A549 (cell line): ENCODE results near the gene ADCY7. TPM values are rescaled to one million over a fixed set of nuclear protein-coding genes. Genes with fewer than 3 reads are reported as not detected.
A peak's percentile ranks its signal among the peaks of the same experiment; 100 is the strongest.

ENCODE experiments used
- ATAC-seq, 2 experiments: fragments of 200-7000 bp in 1 of 2; fragments of >200 bp in 1 of 2; cut with Nextera tagmentation in 1 of 2; cut with Tn5 transposase in 1 of 2; 3 replicates each; pipeline versions ENCODE4 v1.8.0 to v1.9.1; 2018 to 2020; ENCODE audit warnings: mild to moderate bottlenecking in 1 of 2, moderate library complexity in 1 of 2
- CTCF ChIA-PET: fragments of 300-600 bp; sonication (Branson Sonifier 250); formaldehyde crosslinking; extraction: SDS; loops from one replicate; lab custom pipeline; 2021; ENCODE audit warnings: antibody characterized with exemption, inconsistent platforms; lab: Yijun Ruan, JAX
- POLR2A ChIA-PET: fragments of 350-600 bp; formaldehyde crosslinking; extraction: SDS; loops from one replicate; lab custom pipeline; 2021; ENCODE audit warnings: antibody characterized with exemption, inconsistent platforms; lab: Yijun Ruan, JAX
- DNase-seq, 2 experiments: peaks; one replicate each; pipeline versions ENCODE4 v3.0.0 to v3.0.0-alpha.2; 2011 to 2016; ENCODE audit warnings: low read depth in 1 of 2, low spot score in 1 of 2
- FAIRE-seq: peaks from 2 replicates; lab custom pipeline; 2011; peaks lifted over from hg19 to GRCh38; lab: Jason Lieb, UNC
- H3K27ac ChIP-seq, 2 experiments: fragments of >200 bp; sonication (Bioruptor Twin); formaldehyde crosslinking; 3 replicates each; pipeline ENCODE4 v1.5.1; 2016 to 2017
- H3K4me1 ChIP-seq: fragments of >200 bp; sonication (Bioruptor Twin); formaldehyde crosslinking; 3 replicates; pipeline ENCODE4 v1.6.1; 2016
- H3K4me2 ChIP-seq: fragments of >200 bp; sonication (Bioruptor Twin); formaldehyde crosslinking; 3 replicates; pipeline ENCODE4 v1.6.1; 2016
- H3K4me3 ChIP-seq: fragments of >200 bp; sonication (Bioruptor Twin); formaldehyde crosslinking; 3 replicates; pipeline ENCODE4 v1.5.1; 2016
- H3K9me3 ChIP-seq: fragments of >200 bp; sonication (Bioruptor Twin); formaldehyde crosslinking; 3 replicates; pipeline ENCODE4 v1.6.1; 2016
- CHD4 ChIP-seq: fragments of 200-600 bp; sonication (generic); IDR thresholded peaks from 2 replicates; pipeline ENCODE4 v1.6.1; 2016; ENCODE audit warnings: antibody characterized with exemption, mild to moderate bottlenecking, borderline replicate concordance
- EHMT2 ChIP-seq: fragments of 200-600 bp; sonication (generic); IDR thresholded peaks from 2 replicates; pipeline ENCODE4 v1.6.1; 2016; ENCODE audit warnings: antibody characterized with exemption, low read depth, mild to moderate bottlenecking, moderate library complexity
- FOSB ChIP-seq: fragments of 250-450 bp; sonication (Bioruptor Pico); IDR thresholded peaks from 2 replicates; pipeline ENCODE4 v1.5.0; 2020; ENCODE audit warnings: mild to moderate bottlenecking, moderate library complexity
- GATA3 ChIP-seq: IDR thresholded peaks from 2 replicates; pipeline ENCODE4 v1.6.1; 2012; ENCODE audit warnings: borderline replicate concordance
- HEYL ChIP-seq: fragments of 250-450 bp; sonication (Bioruptor Pico); IDR thresholded peaks from 2 replicates; pipeline ENCODE4 v1.8.0; 2021; ENCODE audit warnings: mild to moderate bottlenecking, moderate library complexity
- JUNB ChIP-seq: fragments of >200 bp; sonication (Bioruptor Twin); formaldehyde crosslinking; IDR thresholded peaks from 2 replicates; pipeline ENCODE4 v1.6.1; 2016
- KDM1A ChIP-seq: fragments of 200-600 bp; sonication (generic); IDR thresholded peaks from 2 replicates; pipeline ENCODE4 v1.6.1; 2016; ENCODE audit warnings: low read depth, mild to moderate bottlenecking
- MAFK ChIP-seq: fragments of 450-650 bp; IDR thresholded peaks from 2 replicates; pipeline ENCODE4 v1.6.1; 2014; ENCODE audit not compliant: partially characterized antibody
- MAX ChIP-seq: IDR thresholded peaks from 2 replicates; pipeline ENCODE4 v1.6.1; 2012
- NFE2L2 ChIP-seq: fragments of 150-350 bp; conservative IDR thresholded peaks from 2 replicates; pipeline ENCODE4 v1.6.1; 2014; ENCODE audit warnings: low read length
- NPAS2 ChIP-seq: fragments of 250-450 bp; sonication (Bioruptor Pico); IDR thresholded peaks from 2 replicates; pipeline ENCODE4 v1.8.0; 2022; ENCODE audit warnings: mild to moderate bottlenecking, moderate library complexity, borderline replicate concordance
- PHF8 ChIP-seq: fragments of 200-600 bp; sonication (generic); IDR thresholded peaks from 2 replicates; pipeline ENCODE4 v1.6.1; 2016; ENCODE audit warnings: low read depth, mild to moderate bottlenecking, antibody characterized with exemption, moderate library complexity, borderline replicate concordance
- POLR2AphosphoS2 ChIP-seq: conservative IDR thresholded peaks from 2 replicates; pipeline ENCODE4 v1.6.1; 2012; ENCODE audit warnings: low read length, improper control_type of control experiment, inconsistent platforms
- RARB ChIP-seq: fragments of 250-450 bp; sonication (Bioruptor Pico); IDR thresholded peaks from 2 replicates; pipeline ENCODE4 v1.8.0; 2021; ENCODE audit warnings: mild to moderate bottlenecking, moderate library complexity
- RFX5 ChIP-seq: fragments of 450-650 bp; IDR thresholded peaks from 2 replicates; pipeline ENCODE4 v1.7.1; 2014; ENCODE audit warnings: antibody characterized with exemption, mild to moderate bottlenecking, moderate library complexity
- RNF2 ChIP-seq: fragments of 200-600 bp; sonication (generic); IDR thresholded peaks from 2 replicates; pipeline ENCODE4 v1.6.1; 2016; ENCODE audit warnings: low read depth, mild to moderate bottlenecking, antibody characterized with exemption, moderate library complexity, borderline replicate concordance
- SREBF2 ChIP-seq: fragments of 450-650 bp; IDR thresholded peaks from 2 replicates; pipeline ENCODE4 v1.6.1; 2014; ENCODE audit warnings: mild to moderate bottlenecking, moderate library complexity
- ZNF302 ChIP-seq: fragments of 250-450 bp; sonication (Bioruptor Pico); IDR thresholded peaks from 2 replicates; pipeline ENCODE4 v1.9.0; 2021; ENCODE audit warnings: inconsistent platforms, mild to moderate bottlenecking, moderate library complexity
- WGBS: methylation state at CpG from one replicate; pipeline ENCODE4 v1.1.6; 2017; ENCODE audit errors: missing lambda C conversion rate; 5-methylcytosine and 5-hydroxymethylcytosine counted together
- polyA plus RNA-seq, 4 experiments: library from polyadenylated mRNA; depleted of rRNA in 3 of 4; stranded (reverse); fragments of >200 nt; fragmentation: RNase III in 1 of 4; extraction: RNeasy Plus Mini Kit Qiagen cat#74134 plus additional on column Dnase treatment in 1 of 4; gene quantifications; 2 replicates in 3 of 4; 3 replicates in 1 of 4; pipeline ENCODE4 v1.2.3, GENCODE V29; 2011 to 2017
- TF ChIP-seq, protein P1 (sequence below): IDR thresholded peaks from 2 replicates; pipeline ENCODE4 v1.6.1; 2012; ENCODE audit warnings: low read depth, borderline replicate concordance
- TF ChIP-seq, protein P2 (sequence below): fragments of >200 bp; sonication (Bioruptor Twin); formaldehyde crosslinking; IDR thresholded peaks from 3 replicates; pipeline ENCODE4 v1.5.1; 2016

Gene ADCY7
- polyA plus RNA-seq, 2 of the 4 experiments (the other 2 are of a cell fraction): 10.5 to 18.7 TPM

- ATAC-seq: no peak
- Histone ChIP-seq H3K4me3 (no peak overlapping the region), H3K9me3 (no peaks in the 10 kb centered on the region), H3K27ac (no peak overlapping the region), H3K4me2 (no peak overlapping the region), H3K4me1 (no peaks in the 10 kb centered on the region)
- no peak for FAIRE-seq
- ChIA-PET CTCF (interaction anchor here (0.9 to 1.3 kb wide), 5 partner anchors 12 to 868 kb away, joined by 3 read pairs; partner anchors contain the start of gene CNEP1R1), POLR2A (no interaction called here)
- TF ChIP-seq HEYL (CRISPR knock-in tag) (no peak), POLR2AphosphoS2 (no peak), KDM1A (no peak), RNF2 (no peak), MAX (no peak), PHF8 (no peak), EHMT2 (no peak), GATA3 (no peak), NPAS2 (CRISPR knock-in tag) (no peak), MAFK (no peak), CHD4 (no peak), SREBF2 (no peak), RARB (CRISPR knock-in tag) (no peak)
- TF ChIP-seq, protein P1, sequence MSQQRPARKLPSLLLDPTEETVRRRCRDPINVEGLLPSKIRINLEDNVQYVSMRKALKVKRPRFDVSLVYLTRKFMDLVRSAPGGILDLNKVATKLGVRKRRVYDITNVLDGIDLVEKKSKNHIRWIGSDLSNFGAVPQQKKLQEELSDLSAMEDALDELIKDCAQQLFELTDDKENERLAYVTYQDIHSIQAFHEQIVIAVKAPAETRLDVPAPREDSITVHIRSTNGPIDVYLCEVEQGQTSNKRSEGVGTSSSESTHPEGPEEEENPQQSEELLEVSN: no peak
- TF ChIP-seq, protein P2, sequence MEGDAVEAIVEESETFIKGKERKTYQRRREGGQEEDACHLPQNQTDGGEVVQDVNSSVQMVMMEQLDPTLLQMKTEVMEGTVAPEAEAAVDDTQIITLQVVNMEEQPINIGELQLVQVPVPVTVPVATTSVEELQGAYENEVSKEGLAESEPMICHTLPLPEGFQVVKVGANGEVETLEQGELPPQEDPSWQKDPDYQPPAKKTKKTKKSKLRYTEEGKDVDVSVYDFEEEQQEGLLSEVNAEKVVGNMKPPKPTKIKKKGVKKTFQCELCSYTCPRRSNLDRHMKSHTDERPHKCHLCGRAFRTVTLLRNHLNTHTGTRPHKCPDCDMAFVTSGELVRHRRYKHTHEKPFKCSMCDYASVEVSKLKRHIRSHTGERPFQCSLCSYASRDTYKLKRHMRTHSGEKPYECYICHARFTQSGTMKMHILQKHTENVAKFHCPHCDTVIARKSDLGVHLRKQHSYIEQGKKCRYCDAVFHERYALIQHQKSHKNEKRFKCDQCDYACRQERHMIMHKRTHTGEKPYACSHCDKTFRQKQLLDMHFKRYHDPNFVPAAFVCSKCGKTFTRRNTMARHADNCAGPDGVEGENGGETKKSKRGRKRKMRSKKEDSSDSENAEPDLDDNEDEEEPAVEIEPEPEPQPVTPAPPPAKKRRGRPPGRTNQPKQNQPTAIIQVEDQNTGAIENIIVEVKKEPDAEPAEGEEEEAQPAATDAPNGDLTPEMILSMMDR: no peak
- no peak for DNase-seq
- WGBS: 65% methylated on average over 5 of the region's 12 CpGs
Measured at GRCh38 chr16:50275428-50276325, 9.3 kb downstream of the ADCY7 start.

GRCh38 chr16:50276326-50276640 is 9.9 kb downstream of the ADCY7 start:
- CTCF ChIA-PET: no interaction called here
- H3K4me3 ChIP-seq: no peak overlapping the region
- ATAC-seq (no peak), DNase-seq (no peak), FAIRE-seq (no peak)
- no peak for TF ChIP-seq CHD4
- no peak for TF ChIP-seq ZNF302 (CRISPR knock-in tag)
- no peak overlapping the region for H3K4me2 ChIP-seq
- 90% methylated on average over 2 of the region's 2 CpGs for WGBS
- no peaks in the 10 kb centered on the region for H3K4me1 ChIP-seq
- no peaks in the 10 kb centered on the region for H3K9me3 ChIP-seq
- POLR2A ChIA-PET: no interaction called here
- no peak overlapping the region for H3K27ac ChIP-seq

GRCh38 chr16:50276801-50277555 is 10.6 kb downstream of the ADCY7 start:
- no peak for TF ChIP-seq NFE2L2
- TF ChIP-seq FOSB (CRISPR knock-in tag): no peak
- TF ChIP-seq KDM1A: 0 out of 2 replicates have a peak, but pooled peaks have one; percentile 50
- peak; percentile 53 for TF ChIP-seq JUNB
- no peak for TF ChIP-seq RFX5
- TF ChIP-seq CHD4: peak; percentile 38; the same call in 1 of the 2 replicates
- TF ChIP-seq GATA3: peak; percentile 27; the same call in 1 of the 2 replicates
- TF ChIP-seq RNF2: no peak
- TF ChIP-seq POLR2AphosphoS2: no peak
- Histone ChIP-seq H3K4me1 (no peaks in the 10 kb centered on the region), H3K27ac (no peak overlapping the region), H3K4me3 (no peak overlapping the region), H3K4me2 (no peak overlapping the region), H3K9me3 (no peaks in the 10 kb centered on the region)
- FAIRE-seq: no peak
- CTCF ChIA-PET: no interaction called here
- POLR2A ChIA-PET: no interaction called here
- 51% methylated on average over 4 of the region's 4 CpGs for WGBS
- ATAC-seq: no peak
- DNase-seq: peak in 1 of 2 experiments; percentile 36
